Prostate gland (tissue), 2 donors: Measurements from ENCODE around the gene WFDC9.

Experiments used
- POLR2AphosphoS5 ChIP-seq: sonication (generic); formaldehyde crosslinking; IDR thresholded peaks from one replicate; pipeline ENCODE4 v1.6.1; 2017; ENCODE audit warnings: antibody characterized with exemption
- TF ChIP-seq, protein P1 (sequence below), 4 experiments: fragments of 200-600 bp in 2 of 4; fragments of 450-650 bp in 2 of 4; sonication (generic) in 2 of 4; IDR thresholded peaks; 1 replicate in 3 of 4; 2 replicates in 1 of 4; pipeline ENCODE4 v1.5.1; 2016 to 2019; ENCODE audit warnings: antibody characterized with exemption in 4 of 4, mild to moderate bottlenecking in 2 of 4, moderate library complexity in 2 of 4

DNA sequence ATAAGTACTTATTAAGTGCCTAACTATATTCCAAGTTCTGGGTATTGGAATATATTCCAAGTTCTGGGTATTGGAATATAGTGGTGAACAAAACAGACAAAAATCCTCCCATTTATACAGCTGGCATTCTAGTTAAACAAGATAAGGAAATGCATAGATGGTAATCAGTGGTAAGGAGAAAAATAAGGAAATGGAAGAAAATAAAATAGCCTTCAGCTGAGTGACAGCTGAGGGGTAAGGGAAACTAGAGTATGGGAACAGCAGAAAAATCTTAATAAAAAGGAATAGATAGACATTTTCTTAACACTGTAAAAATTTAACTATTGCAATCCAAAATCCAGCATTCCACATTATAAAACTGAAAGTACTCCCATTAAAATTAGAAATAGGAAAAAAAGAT is 18.8 kb downstream of the WFDC9 start:
- TF ChIP-seq, protein P1, sequence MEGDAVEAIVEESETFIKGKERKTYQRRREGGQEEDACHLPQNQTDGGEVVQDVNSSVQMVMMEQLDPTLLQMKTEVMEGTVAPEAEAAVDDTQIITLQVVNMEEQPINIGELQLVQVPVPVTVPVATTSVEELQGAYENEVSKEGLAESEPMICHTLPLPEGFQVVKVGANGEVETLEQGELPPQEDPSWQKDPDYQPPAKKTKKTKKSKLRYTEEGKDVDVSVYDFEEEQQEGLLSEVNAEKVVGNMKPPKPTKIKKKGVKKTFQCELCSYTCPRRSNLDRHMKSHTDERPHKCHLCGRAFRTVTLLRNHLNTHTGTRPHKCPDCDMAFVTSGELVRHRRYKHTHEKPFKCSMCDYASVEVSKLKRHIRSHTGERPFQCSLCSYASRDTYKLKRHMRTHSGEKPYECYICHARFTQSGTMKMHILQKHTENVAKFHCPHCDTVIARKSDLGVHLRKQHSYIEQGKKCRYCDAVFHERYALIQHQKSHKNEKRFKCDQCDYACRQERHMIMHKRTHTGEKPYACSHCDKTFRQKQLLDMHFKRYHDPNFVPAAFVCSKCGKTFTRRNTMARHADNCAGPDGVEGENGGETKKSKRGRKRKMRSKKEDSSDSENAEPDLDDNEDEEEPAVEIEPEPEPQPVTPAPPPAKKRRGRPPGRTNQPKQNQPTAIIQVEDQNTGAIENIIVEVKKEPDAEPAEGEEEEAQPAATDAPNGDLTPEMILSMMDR (IDR thresholded peaks at IDR 0.05), result no peak
- TF ChIP-seq POLR2AphosphoS5, result no peak
